ENCODE results near the gene AGBL1.

The AGBL1 gene

DNA sequence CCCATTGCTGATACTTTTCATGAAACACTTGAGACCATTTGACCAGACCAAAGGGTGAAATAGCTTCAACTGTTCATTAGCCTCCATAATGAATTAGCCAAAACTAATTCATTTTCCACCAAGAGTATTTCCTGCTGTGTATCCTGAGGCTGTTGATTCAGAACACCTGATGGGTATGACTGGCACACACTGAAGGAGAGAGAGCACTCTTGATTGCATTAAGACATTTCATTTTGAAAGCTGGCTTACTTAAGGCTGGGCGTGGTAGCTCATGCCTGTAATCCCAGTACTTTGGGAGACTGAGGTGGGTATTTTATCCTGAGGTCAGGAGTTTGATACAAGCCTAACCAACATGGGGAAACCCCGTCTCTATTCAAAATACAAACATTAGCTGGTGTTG, 175.6 kb downstream of the AGBL1 start:
- no peak for DNase-seq

DNA sequence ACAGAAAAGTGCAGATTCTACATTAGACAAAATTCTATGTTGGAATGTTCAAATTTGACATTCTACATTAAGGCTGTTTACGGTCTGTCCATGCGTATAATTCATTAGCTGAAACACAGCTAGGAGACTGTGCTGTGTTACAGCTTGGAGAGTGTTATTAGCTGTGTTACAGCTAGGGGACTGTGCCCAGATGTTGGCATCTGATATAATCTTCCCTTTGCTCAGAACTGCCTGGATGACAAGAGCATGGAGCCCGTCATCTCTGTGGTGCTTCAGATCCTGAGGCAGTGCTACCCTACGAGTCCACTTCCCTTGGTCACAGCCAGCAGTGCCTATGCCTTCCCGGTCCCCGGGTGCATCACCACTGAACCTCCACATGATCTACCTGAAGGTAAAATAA, 177.0 kb downstream of the AGBL1 start:
- no peak for DNase-seq

DNA sequence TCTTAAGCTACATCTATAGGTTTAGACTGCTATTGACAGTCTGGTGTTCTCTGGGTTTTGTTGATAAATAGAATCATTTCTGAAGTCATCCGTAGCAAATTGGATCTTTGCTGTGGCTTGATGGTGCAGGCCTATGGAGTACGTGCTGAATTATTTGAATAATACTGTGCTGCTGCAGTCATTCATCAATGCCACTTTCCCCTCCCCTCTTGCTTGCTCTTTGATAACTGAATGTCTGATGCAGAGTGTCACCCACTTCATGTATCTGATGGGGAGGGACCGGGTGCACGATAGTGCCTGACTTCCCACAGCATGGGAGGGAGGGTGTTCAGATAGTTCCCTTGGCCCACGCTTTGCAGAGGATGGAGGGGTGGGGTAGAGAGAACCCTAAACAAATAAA, 179.9 kb downstream of the AGBL1 start:
- no peak for DNase-seq

DNA sequence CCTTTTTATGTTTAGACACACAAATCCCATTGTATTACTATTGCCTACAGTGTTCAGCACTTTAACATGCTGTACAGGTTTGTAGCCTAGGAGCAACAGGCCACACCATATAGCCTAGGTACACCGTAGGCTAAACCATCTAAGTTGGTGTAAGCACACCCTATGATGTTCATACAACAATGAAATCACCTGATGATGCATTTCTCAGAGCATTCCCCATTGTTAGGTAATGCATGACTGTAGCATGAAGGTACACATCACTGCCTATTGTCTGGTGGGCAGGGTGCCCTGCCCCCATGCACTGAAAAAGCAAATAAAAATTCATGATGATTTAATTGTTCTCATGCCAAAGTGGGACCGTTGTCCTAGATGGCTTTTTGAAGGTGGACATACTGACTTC, 183.6 kb downstream of the AGBL1 start:
- no peak for DNase-seq

DNA sequence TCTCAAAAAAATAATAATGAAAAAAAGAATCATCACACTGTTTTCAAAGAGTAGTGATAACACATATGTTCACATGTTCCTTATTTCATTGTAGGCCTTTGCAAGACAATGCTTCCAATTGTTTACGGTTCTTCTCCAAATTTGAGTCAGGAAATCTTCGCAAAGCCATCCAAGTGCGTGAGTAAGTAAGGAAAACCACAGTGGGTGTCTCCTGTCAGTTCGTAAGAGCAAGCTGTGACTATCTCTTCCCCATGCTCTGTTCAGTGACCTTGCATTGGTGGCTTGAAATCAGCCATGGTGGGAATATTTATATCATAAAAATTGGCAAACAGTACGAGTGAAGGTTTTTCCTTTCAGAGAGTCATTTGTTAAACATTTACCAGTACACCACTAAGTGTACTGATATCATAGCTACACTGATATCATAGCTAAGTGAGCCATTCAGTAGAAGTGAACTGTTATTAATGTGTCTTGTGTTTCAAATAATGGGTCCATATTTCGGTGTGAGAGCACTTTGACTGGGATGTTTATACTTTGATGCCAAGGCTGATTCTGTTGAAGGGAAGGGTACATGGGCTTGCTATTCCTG, 187.3 kb downstream of the AGBL1 start:
- DNase-seq: no peak

DNA sequence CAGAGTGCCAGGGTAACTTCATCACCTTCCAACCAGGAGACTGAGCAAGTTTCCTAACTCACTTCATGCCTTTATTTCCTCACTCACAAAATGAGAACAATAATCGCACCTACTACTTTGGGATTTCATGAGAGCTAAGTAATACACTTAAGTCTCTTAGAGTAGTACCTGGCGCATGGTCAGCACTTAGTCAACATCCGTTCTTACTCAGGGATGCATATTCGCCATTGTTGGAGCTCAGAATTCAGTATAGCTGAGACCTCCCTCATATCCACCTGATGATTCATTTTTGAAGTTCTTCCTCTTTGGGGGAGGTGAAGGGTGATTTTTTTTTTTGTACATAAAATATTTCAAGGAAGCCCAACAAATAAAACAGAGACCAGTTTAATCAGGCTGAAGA, 188.2 kb downstream of the AGBL1 start:
- no peak for DNase-seq

DNA sequence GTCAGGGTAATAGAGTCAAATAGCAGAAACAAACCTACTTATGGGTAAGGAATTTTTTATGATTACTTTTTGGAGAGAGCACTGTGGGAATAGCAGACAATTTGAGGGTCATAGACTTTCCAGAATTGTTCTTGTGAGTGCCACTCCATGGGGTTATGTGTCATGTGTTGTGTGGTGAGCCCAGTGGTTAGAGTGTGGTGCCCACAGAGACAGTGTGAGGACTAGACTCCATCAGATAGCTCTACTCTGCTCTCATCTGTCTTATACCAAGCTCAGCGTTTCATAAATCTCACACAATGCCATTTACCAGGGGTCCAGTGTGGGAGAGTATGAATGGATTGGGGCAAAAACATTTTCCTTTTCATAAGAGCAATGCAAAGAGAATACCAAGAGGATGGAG, 188.9 kb downstream of the AGBL1 start:
- no peak for DNase-seq

DNA sequence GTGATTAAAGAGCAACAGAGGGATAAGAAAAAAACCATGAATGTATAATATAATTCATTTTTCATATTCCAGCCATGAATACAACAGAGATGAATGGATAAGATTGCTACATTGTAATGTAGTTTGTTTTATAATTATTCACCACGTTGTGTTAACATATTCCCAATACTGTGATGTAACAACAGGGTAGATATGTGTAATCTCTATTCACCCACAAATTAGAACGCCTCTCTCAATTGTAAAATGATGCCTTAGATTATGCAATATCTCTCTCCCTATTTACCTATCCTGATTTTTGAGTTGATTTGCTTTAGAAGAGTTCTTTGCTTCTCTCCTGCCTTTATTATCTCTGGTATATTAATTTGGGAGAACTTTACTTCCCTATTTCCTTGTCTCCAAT, 193.6 kb downstream of the AGBL1 start:
- DNase-seq: no peak

DNA sequence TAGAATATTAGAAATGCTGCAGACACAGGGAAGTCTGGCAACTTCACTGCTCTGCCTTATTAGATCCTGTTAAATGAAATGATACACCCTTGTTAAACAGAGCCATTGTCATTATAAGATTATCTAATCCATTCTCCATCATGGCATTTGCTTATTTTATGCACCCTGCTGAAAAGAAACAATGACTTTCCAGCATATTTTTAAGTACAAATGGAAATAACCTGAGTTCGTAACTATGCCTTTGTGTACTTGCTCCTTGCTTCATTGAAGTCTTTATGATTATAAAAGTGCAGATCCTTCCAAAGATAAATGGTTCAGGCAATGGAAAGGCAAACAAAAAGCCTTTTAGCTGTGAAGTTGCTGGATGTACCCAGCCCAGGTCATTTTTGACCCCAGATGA, 195.7 kb downstream of the AGBL1 start:
- no peak for DNase-seq

DNA sequence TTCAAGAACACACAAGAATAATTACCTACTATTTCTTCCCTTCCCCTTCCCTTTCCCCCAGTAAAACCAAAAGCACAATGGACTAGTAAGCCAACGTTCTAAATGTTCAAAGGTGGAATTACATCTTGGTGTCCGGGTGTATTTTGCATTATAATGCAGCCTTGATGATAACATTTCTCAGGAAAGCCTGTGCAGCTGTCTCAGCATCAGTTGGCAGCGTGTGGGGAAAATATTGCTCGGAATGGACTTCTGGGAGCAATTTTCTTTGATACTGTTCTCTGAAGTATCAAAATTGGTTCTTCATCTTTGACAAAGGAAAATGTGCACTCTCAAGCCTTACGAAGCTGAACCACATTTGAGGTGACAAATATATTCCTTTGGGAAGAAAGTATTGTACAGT, 198.9 kb downstream of the AGBL1 start:
- no peak for DNase-seq

DNA sequence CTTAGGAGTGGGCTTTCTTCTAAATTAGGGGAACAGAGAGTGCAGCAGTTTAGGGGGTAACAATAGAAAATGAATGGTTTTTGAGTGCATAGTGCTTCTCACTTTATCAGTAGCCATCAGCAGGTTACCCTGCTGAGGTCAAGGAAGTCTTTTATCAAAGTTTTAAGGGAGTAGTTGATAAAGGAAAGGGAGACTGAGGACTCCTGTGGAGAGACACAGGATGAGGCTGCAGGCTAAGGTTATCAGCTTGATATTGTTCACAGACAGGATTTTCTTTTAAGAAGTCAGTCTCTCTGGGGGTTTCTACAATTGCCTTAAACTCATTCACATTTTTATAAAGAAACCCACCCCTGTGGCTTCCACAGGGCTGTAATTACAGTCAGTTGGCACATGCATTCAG, 205.0 kb downstream of the AGBL1 start:
- DNase-seq: no peak

DNA sequence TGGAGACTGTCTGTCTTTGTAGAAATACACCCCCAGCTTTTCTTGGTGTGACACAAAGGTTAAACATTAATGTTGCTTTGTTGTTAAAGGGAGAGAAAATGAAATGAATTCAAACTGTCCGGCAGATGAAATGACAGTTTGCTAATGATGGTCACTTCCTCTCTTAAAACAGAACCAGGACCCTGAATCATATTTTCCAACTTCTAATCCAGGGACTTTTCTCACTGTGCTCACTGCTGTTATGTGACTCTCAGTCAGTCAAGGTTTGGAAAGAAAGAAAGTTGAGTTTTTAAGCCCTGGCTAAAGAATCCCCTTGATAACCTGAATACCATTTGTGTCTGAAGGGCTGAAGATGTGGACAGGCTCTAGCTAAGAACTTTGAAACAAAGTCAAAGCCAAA, 215.8 kb downstream of the AGBL1 start:
- DNase-seq: no peak

DNA sequence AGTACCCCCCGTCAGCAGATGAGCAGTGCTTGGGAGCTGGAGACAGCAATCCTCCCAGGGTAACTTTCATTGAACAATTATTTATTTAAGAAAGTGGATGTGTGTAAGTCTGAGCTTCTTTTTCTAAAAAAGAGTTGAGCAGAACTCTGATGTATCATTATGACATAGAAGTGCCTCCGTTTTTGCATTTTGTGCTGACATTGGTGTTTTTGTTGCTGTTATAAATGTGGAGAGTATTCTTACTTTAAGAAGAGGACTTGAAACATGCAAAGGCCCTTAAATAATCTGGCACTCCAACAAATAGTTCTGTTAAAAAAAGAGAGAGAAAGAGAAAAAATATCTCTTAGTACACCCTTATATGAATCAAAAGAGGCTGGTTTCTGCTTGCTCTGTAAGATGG, 217.1 kb downstream of the AGBL1 start:
- DNase-seq: no peak

DNA sequence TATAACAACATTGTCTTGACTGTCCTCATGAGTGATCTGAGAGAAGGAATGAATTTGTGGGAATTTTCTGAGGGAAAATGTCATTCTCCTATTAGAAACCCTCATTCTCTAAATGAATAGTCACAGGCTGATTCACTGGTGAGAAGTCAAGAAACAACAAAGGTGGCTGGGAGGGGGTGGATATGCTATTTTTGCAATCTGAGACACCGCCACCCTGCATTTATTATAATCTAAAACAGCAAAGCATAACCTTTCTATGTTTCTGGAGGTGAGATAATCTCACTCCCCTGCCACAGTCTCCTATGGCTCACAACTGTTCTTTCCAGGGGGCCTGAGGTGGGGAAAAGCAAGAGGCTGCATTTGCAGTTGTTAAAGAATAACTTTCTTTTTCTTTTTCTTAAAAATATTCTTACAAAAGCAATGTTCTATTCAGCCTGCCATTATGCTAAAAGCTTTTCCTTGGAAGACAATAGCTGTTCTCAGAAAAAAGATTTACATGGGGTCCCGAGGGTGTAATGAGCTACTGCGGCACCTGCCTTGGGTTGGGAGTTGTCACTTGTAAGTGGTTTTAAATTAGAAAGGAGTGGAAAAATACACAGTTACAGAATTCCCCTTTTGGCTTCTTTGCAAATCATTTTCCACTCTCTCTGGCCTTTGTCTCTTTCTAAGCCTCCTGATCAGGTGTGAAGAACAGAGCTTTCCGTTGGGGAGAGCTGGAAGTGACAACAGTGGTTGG, 220.9 kb downstream of the AGBL1 start:
- DNase-seq: no peak

DNA sequence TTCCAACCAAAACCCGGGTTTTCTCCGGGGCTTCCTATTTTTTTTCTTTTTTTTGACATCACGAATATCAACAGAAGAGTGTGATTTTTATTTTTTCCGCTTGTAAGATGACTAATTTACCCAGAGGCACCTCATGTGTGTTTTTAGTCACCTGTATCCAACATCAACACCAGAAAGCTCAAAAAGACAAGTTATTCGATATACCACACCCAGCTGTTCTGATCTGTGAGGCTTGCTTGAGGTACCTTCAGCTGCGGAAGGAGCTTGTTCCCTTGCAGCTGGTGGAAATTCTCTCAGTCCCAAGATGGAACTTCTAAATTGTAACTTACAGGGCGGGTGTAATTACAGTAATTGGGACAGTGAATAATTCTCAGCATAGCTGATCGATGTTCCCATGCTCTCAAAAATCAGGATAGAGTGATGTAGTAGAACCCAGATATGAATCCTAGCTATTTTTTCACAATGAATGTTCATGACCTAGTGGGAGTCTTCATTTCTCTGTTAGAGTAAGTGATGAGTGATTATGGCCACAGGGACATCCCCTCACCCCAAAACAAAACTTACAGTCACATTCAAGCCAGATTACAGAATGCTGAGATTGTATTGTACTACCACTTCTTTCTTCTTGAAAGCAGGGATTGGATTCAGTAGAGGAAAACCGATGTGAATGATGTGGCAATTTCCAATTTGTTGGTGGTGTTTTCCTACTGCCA, 232.1 kb downstream of the AGBL1 start:
- DNase-seq: no peak

DNA sequence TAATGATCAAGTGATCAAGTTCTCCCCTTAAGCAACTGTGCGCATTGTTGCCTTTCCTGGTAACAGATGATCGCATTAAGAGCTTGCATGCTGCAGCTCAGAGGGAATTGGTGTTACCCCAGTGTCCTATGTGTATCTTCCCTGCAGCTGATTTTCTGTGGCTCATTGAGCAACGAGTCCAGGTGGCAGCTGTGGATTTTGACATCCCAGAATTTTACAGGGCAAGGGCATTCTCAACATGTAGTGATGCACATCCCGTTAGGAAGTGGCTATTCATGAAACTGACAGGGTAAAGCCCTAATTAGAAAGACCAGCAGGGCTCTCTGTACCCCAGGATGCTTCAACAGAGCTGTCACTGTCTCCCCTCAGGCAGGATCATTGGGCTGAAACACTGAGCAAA, 232.8 kb downstream of the AGBL1 start:
- no peak for DNase-seq

DNA sequence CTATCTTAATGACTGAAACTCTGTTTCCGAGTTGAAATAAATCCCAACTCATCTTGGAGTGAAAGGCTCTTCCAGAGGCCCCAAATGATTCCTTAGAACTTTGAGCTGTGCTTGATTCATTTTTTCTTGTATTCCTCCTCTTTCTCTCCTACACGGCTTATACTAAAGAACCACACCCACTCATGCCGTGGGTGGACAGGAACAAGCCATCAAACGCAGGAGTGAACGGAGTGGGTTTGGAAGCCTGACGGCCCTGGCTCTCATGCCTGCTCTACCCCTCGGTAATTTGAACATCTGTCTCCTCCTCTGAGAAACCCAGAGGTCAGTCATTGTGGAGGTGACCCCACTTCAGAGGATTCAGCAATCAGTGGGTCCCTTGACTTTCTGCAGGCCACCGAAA, 236.5 kb downstream of the AGBL1 start:
- no peak for DNase-seq

DNA sequence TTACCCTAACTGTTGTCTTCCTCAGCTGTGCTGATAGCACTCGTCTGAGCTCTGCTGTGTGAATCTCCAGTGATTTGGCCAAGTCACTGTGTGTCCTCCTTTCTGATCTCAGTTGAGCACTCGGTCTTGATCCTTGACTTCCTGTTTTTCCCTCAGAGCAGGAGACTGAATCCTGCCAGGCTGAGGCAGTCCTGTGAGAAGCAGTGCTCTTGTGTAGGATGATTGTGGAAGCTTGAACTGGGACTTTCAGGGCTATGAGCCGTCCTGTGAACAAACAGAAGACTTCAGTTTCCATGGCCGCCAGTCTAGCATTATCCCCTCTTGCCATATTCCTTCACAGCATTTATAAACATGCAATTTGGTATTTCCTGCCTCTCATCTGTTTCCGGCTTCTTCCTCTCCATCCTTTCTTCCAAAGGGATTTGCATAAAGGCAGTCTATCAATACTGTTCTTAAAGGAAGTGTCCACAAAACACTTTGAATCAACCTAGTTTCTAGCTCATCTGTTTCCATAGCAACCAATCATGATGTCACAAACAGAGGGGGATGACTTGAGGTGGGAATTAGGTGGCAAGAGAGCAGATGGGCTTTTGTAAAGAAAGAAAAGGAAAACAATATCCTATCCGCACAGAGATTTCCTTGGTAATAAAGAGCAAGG, 237.2 kb downstream of the AGBL1 start:
- no peak for DNase-seq

DNA sequence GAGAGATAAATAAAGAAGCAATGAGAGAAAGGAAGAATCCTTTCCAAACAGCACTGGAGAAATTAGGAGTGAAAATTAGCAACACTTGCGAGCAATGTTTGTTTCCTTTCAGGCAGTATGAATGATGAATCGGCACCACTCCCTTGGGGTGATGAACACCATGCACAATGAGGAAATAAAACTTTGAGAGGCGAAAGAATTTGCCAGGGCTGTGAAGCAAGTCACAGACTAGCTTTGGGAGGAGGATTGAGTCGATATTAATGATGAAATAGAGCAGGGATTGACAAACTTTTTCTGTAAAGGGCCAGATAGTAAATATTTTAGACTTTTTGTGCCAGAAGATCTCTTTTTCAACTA, 237.7 kb downstream of the AGBL1 start:
- no peak for DNase-seq

DNA sequence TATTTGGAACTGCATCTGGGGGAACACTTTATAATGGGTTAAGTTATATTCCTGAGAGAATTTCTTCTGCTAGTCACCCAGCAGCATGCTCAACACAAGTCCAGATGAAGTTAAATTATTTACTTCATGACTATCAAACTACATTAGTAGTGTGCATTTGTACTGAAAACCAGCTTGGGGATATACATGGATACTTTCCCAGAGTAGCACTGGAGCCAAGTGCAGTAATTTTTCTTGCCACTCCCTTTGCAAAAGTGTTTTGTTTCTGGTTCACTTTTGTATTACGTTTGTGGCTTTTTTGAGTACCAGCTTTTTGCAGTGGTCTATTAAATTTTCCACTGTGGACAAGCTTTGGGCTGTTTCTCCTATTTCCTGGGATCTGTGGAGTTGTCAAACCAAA, 243.0 kb downstream of the AGBL1 start:
- no peak for DNase-seq

DNA sequence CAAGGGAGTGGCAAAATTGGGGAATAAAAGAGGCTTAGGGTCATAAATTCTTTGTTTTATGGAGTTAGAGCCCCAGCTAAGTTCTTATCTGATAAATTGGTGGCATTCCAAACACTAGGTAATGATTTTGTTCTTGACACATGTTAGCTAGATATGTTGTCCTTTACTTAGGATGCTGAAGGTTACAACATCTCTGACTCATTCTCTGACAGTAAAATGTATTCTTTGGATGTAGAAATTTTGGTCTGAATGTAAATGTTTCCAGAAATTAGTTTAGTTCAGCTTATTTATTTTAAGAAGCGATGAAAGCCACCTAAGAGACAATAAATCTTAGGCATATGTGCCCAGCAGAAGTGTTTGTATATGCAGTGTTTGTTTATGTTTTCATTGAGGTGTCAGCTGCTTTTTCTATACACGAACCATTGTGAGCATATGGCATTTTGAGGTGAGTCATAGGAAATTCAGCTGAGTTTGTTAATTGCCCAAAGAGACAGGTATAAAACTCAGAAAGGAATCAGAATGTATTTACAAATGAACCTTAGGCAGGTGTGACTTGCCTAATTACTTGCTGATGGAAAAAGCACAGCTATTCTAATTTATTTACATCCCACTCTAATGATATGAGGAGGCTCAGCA, 247.7 kb downstream of the AGBL1 start:
- DNase-seq: no peak

DNA sequence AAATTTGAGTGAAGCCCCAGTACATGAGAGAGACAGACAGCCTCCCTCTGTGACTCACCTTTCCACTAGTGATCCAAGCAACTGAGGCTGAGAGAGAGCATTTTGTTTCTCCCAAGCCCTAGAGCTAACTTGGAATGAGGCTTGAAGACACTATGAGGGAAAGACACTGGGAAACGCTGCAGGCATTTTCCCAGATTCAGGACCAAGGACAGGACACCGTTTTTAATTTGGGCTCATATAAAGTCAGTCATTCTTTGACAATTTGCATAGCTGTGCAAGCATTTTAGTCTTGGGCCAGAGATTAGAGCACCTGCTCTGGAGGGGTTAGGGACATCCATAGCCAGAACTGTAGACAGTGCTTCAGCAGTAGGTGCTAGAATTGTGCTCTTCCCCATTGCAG, 249.0 kb downstream of the AGBL1 start:
- no peak for DNase-seq

DNA sequence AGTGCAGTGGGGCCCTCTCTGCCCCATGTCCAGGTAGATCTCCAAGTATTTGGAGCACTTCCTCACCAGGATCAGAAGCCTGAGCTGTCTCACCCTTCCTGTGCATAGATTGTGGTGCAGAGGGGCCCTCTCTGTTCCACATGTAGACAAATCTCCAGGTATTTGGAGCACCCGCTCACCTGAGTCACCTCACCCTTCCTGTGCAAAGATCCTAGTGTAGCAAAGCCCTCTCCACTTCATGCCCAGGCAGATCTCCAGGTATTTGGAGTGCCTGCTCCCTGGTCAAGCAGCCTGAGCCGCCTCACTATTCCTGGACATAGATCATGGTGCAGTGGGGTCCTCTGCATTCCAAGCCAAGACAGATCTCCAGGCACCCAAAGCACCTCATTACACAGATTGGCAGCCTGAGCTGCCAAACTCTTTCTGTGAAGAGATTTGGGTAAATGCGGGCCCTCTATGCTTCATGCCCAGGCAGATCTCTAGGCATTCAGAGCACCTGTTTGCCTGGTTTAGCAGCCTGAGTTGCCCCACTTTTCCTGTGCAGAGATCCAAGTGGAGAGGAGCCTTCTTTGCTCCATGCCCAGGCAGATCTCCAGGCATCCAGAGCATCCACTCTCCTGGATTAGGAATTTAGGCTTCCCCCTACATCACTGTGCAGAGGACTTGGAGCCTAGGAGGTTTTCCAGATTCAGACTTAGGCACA, 249.8 kb downstream of the AGBL1 start:
- DNase-seq: no peak
